Inflammatory macrophage treated with lipopolysaccharide for 4 hours (primary cell): ENCODE results near the gene CAMTA1.

ENCODE experiments used
- DNase-seq: peaks from one replicate; pipeline ENCODE4 v3.0.0-alpha.2; 2020

CAMTA1 gene

DNA sequence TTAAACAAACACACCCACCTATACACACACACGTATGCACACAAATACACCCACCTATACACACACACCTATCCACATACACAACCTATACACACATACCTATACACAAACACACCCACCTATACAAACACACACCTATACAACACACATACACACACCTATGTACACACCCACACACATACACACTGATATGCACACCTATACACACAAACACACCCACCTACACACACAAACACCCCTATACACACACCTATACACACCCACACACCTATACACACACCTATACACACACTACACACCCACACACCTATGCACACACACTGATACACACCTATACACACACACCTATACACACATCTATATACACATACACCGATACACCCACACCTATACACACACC lies 870.1 kb downstream of the CAMTA1 start:
- no peak for DNase-seq

DNA sequence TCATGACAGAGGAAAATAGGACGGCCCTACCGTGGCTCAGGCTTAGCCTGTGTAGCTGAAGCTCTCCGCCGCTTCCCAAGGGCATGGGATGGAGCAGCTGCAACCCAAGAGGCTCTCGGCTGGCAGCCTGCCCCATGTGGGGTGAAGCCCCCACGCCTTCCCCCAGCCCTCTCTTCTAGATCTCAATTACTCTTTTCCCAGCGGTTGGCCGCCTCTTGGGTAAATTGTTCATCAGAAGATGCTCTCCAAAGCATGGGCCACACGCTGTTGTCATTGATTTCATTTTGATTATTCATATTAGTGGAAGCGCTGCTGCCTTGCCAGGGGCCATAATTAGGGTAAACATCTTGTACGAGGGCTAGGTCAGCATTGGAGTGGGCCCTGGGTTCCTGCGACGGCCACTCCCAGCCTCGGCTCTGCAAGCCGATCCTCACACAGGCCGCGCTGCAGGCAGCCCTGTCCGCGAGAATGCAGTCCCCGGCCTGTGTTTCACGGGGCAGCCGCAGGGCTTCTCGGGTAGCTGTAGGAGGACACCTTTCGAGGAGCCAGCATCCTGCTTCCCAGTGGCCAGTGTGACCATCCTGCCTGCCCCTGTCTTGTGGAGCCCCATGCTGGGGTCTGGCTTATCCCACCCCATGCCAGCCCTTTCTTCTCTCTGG lies 871.4 kb downstream of the CAMTA1 start:
- DNase-seq: no peak

DNA sequence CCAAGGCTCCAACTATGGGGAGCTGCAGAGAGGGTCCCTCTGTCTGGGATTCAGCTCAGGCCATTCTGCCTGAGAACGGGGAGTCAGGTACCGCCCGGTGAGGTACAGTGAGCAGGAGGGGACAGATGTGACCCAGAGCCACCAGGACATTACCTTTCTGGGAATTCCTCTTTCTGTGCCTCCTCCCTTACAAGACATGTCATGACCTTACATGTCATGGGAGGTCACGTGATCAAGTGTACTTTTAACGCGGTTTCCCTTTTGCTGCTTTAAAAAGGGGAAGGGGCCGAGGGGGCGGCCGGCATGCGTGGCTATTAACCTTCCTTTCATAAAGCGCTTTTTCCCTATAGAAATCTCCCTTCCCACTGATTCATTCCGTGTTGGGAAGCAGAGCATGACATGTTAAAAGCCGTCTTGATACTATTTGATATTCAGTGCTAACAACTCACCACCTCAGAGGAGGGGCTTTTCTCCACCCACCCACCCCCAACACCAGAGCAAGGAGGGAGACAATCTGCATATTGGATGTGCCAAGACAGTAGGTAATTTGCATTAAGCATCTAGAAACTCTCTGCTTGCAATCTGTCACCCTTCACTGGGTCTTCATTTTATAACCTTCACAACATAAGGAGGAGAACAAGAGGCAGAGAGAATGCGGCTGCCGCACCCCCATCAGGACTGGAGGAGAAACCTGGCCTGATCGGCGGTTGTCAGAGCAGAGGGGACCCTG lies 872.2 kb downstream of the CAMTA1 start:
- DNase-seq: no peak

DNA sequence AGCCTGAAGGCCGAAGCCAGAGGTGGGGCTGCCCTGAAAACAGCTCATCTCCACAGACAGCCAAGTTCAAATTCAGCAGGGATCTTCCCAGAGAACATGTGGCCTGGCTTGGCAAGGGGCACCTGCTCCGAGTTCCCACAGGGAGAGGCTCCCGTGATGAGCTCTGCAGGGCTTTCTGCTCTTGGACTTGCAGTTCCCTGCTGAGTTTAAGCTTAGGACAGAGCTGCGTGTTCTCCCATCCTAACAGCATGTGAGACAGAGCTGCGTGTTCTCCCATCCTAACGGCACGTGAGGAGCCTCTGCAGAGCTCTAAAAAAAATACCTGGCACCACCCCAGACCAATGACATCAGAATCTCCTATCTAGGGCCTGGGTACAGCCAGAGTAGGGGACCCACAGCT lies 872.8 kb downstream of the CAMTA1 start:
- no peak for DNase-seq

DNA sequence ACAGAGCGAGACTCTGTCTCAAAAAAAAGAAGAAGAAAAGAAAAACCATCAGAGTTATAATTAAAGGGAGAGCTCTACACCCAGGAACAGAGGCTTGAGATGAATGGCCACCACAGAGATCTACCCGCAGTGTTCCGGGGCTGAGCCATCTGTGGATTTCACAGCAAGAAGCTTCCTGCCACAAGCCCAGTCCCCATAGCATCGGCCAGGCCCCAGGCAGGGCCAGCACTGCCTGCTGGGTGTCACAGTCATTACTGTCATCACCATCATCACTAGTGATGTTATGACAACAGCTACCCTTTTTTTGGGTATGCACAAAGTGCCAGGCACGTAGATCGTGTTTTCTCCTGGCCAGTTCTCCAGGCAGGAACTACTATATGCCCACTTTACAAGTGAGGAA lies 874.3 kb downstream of the CAMTA1 start:
- no peak for DNase-seq

DNA sequence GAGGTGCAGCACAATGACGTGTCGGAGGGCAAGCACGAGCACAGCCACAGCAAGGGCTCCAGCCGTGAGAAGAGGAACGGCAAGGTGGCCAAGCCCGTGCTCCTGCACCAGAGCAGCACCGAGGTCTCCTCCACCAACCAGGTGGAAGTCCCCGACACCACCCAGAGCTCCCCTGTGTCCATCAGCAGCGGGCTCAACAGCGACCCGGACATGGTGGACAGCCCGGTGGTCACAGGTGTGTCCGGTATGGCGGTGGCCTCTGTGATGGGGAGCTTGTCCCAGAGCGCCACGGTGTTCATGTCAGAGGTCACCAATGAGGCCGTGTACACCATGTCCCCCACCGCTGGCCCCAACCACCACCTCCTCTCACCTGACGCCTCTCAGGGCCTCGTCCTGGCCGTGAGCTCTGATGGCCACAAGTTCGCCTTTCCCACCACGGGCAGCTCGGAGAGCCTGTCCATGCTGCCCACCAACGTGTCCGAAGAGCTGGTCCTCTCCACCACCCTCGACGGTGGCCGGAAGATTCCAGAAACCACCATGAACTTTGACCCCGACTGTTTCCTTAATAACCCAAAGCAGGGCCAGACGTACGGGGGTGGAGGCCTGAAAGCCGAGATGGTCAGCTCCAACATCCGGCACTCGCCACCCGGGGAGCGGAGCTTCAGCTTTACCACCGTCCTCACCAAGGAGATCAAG lies 878.3 kb downstream of the CAMTA1 start:
- DNase-seq: no peak

DNA sequence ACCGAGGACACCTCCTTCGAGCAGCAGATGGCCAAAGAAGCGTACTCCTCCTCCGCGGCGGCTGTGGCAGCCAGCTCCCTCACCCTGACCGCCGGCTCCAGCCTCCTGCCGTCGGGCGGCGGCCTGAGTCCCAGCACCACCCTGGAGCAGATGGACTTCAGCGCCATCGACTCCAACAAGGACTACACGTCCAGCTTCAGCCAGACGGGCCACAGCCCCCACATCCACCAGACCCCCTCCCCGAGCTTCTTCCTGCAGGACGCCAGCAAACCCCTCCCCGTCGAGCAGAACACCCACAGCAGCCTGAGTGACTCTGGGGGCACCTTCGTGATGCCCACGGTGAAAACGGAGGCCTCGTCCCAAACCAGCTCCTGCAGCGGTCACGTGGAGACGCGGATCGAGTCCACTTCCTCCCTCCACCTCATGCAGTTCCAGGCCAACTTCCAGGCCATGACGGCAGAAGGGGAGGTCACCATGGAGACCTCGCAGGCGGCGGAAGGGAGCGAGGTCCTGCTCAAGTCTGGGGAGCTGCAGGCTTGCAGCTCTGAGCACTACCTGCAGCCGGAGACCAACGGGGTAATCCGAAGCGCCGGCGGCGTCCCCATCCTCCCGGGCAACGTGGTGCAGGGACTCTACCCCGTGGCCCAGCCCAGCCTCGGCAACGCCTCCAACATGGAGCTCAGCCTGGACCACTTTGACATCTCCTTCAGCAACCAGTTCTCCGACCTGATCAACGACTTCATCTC lies 879.1 kb downstream of the CAMTA1 start:
- no peak for DNase-seq

DNA sequence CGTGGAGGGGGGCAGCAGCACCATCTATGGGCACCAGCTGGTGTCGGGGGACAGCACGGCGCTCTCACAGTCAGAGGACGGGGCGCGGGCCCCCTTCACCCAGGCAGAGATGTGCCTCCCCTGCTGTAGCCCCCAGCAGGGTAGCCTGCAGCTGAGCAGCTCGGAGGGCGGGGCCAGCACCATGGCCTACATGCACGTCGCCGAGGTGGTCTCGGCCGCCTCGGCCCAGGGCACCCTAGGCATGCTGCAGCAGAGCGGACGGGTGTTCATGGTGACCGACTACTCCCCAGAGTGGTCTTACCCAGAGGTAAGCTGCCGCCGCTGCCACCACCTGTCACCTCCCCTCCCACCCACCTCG lies 879.6 kb downstream of the CAMTA1 start:
- no peak for DNase-seq

DNA sequence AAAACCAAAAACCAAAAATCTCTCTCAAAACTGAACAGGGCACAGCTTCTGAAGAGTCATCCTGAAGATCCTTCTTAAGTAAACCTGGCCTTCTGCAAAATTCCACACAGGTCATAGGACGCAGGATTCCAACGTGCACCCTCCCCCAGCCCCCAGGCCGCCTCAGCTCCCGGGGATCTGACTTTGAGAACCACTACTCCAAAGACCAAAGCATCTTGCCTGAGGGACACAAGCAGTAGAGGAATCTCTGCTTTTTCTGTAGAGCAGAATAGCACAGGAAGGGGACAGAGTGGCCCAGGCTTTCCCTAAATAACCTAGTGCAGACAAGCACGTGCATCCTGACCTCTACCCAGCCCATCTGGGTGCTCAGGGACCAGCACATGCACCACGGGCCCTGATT lies 881.0 kb downstream of the CAMTA1 start:
- no peak for DNase-seq

DNA sequence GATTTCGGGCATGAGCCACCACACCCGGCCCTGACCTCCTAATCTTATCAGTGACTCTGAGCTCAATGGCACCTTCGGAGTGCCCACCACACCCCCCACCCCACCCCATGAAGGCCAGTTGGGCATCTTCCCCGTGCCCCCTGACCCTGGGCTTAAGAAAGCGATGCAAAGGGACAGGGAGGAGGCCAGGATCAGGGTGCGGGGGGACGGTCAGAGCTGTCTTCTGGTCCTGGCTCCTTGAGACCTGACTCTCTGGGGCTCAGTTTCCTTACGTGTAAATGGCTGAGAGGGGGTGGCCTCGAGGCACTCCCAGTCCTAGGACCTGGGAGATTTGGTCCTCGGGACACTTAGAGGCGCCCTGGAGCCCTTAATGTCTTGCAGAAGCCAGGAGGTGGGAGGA lies 881.9 kb downstream of the CAMTA1 start:
- DNase-seq: no peak

DNA sequence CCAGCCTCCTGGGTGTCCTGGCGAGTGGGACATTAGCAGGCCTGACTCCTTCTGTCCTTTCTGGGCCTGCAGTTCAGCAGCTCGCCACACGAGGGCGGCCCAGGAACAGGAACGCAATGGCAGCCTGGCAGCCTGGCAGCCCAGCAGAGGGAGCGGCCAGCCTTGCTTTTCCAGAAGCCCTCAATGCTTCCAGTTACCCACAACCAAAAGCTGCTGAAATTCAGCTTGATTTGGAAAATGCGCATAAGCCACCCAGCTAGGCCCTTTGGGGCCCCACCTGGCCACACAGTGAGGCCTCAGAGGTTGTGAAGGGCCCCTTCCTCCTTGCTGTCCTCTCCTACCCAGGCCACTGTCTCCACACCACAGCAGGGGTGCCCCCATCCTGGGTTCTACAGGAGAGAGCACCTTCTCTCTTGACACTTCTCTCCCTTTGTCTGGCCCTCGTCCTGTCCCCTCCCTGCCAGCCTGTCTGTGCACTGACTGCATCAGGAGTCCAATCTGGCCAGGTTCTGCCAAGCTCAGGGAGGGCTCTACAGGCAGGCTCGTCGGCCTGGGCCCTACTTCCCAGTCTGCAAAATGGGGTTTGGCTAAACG lies 882.5 kb downstream of the CAMTA1 start:
- DNase-seq: peak; percentile 78

DNA sequence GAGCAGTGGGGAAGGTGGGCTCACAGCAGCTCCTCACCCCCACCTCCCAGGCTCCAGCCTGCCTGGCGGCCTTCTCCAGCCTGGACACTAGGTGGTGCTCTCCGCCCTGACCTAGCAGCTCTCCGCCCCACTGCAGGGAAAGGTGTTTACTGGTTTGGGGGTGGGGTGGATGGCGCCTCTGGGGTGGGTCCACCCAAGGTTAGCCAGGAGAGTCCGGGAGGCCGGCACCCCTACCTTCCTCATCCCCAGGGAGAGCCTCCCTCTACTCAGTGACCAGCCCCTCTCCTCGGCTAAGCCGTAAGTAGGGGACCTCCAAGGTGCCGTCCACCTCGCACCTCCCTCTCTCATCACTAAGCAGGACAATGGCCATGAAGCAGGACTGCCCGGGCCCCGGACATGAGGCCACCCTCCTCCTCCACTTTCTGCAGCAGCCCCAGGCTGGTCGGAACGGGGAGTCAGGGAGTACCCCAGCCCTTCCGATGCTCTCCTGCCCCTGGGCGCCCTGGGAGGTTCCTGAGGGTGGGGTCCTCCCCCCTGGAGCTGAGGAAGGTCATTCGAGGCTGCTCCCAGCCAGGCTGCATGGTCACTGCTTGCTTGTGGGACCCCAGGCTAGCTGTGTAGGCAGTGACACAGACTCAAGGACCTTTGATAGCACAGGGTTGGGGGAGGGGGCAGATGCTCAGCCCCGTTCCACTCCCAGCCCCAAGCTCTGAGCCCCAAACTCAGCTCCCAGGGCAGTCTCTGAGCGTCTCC lies 884.5 kb downstream of the CAMTA1 start:
- DNase-seq: peak; percentile 35

DNA sequence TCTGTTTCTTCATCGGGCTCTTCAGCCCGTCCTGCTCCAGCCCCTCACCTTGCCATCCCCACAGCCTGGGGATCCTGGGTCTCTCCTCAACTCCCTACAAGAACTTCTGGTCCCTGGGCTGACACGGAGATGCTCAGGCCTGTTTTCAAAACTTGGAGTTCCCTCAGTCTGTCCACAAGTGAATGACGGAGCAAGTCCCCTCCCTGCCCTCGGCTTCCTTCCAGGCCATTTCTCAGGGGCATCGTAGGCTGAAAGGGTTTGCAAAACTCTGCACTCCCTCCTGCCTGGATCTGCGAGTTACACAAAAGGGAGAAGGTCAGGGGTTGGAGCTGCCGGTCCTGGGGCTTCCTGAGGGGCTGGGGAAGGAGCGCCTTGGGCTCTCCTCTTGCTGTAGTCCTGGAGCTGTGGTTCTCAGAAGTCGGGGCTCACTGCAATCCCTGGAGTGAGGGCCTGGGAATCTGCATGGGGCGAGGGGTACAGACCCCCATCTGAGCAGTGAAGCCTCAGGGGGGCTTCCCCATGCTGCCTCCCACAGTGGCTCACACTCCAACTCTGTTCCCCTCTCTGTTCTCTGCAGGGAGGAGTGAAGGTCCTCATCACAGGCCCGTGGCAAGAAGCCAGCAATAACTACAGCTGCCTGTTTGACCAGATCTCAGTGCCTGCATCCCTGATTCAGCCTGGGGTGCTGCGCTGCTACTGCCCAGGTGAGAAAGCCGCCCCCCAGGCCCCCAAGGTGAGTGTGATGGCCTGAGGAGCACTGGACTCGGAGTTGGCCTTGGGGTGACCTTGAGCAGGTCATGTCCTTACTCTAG lies 885.3 kb downstream of the CAMTA1 start:
- no peak for DNase-seq

DNA sequence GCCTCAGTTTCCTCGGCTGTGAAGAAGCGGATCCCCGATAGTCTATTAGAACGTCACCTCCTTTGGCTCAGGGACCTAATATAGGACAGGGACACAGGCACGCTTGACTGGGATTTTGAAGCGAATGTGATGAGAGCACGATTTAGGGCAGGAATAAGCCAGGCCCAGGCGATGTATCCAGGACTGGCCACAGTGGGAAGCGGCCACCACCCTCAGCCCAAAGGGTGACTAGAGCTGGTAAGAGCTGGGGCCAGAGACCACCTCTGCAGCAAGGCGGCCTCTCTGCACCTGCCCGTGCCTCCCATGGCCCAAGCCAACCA lies 885.9 kb downstream of the CAMTA1 start:
- DNase-seq: no peak

DNA sequence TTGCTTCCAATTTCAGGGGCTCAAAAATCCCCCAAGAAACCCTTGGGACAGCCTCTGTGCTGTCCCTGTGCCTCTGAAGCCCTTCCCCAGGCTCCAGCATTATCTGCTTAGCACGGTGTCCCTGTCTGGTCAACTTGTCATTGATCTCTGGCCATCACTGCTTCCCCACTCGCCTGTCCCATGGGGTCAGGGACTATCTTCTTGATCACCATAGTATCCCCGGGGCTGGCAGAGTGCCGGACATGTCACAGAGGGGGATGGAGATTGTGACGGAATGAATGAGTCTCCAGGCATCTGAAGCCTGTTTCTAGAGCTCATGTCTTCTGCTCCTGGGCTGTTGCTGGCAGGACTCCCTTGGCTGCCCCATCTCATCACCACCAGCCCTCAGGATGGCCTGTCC lies 886.4 kb downstream of the CAMTA1 start:
- no peak for DNase-seq

DNA sequence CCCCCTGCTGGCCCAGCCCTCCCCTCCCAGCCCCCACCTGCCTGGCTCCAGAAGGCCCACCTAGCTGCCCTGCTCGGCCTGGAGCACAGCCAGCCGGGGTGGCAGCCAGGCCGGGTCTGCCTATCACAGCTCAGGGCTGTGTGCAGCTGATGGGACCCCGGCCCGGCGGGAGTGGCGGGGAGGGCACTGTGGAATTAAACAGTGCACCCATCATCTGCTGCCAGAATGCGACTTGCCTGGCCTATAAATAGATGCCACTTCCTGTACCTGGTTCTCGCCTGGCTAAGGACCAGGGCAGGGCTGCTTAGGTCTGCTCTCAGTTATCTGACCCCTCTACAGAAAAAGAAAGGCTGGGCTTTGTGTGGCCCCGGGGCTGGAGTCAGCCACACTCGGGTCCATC lies 887.6 kb downstream of the CAMTA1 start:
- DNase-seq: no peak

DNA sequence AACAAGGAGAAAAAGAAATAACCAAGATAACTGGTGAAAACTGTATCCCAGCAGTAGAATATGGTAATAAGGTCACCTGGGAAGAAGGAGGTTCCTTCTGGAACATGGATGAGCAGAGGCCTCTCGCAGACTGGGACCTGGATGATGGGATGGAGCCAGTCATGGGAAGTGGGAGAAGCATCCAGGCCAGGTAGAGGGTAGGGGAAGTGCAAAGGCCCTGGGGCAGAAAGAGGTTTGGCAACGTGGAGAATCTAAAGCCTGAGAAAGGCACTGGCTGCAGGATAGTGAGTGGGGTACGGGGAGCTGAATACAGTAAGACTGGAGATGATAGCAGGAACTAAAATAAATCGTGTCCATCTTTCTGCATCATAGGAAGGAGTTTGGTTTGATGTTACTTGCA lies 889.7 kb downstream of the CAMTA1 start:
- DNase-seq: no peak

DNA sequence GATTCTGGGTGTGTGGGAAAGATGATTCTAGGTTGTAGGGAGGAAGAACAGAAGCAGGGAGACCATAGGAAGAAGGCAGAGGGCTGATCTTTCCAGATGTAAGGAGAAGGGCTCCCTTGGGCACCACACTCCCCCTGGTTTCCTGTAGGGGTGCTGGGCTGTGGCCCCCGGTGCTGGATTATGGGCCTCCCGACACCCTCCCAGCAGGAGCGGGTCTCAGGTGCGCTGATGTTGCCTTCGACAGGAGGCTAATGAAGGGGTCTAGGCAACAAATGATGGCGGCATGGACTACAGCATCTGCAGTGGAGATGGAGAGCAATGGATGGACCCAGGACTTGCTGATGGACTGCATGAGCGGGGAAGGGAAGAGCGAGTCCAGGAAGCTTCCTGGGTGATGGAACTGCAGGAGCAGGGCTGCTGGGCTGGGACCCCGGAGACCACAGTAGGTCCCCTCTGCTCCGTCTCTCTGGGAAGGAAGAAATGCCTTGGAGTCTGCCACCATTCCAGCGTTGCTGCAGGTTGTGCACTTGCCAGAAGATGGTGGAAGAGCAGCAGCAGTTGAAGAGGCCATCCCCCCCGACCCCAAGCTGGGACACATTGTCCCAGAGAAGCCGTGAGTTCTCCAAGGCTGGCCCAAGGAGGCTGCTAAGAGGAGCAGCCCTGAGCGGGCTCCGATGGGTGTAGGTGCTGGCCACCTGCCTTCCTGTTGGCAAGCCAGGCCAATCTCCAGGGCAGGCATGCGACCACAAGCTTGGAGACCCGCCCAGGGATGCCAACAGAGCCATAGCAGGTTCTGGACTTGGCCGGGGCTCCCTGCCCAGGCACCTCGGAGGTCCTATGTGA lies 890.4 kb downstream of the CAMTA1 start:
- DNase-seq: no peak

DNA sequence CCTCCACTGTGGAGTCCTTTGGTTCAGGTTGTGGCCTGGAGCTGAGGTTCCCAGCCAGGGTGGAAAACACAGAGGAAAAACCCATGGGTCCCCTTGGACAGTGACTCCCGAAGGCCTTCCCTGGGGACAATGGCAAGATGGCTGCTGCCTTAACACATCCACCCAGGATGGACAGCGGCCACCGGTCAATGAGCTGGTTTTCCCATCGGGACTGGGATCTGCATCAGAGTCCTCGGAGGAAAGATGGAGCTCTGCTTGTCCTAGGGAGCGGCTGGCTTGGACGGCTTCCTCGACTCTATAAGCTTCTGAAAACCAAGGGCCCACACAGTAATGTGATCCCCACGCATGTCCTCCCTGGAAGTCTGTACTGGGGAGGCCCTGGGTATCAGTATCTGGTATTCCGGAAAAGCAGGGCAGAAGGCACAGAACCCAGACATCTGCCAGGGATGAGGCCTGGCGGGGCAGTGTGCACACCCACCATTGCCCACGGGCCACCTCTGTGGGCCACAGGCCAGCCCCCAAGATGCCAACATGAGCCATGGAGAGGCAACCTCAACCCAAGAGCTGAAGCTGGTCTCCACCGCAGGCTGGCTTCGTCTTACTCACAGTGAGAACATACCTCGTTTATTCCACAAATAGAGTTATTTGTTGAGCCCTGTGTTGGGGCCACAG lies 891.2 kb downstream of the CAMTA1 start:
- no peak for DNase-seq

DNA sequence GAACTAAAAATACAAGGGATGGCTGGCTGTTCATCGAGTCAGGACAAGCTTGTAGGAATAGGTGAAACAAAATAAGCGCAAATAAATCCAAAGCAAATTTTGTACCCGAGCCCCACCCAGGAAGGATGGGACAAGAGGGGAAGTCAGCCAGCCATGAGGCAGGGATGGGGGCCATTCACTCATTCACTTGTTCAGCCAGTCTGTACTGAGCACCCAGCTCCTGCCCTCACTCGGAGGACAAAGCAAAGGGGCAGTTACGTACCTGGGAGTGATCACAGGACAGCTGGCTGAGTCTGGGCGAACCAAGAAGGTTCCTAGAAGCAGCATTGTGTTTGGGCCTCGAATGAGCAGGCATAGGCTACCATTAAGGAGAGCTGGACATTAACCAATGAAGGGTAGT lies 891.9 kb downstream of the CAMTA1 start:
- no peak for DNase-seq
